Activated T-helper 17 cell treated with anti-CD3 and anti-CD28 coated beads, Interleukin-2, amount 50 U/mL, for 72 hours (primary cell): Measurements from ENCODE around the gene SLC22A12. TPM values are rescaled to one million over a fixed set of nuclear protein-coding genes. Genes with fewer than 3 reads are reported as not detected.

Experiments used
- ATAC-seq: fragments of 150-1000 bp; cut with Tn5 transposase; replicated peaks from 2 replicates; pipeline ENCODE4 v1.10.0; 2021; ENCODE audit warnings: mild to moderate bottlenecking, moderate library complexity
- H3K27ac Mint-ChIP-seq: one replicate; pipeline ENCODE4 v1.8.0; 2022; ENCODE audit warnings: mixed read lengths
- H3K27me3 Mint-ChIP-seq: one replicate; pipeline ENCODE4 v1.8.0; 2022; ENCODE audit warnings: mixed read lengths
- H3K36me3 Mint-ChIP-seq: one replicate; pipeline ENCODE4 v1.8.0; 2022; ENCODE audit warnings: low read depth, mild to moderate bottlenecking, mixed read lengths
- H3K4me1 Mint-ChIP-seq: one replicate; pipeline ENCODE4 v1.8.0; 2022; ENCODE audit warnings: mixed read lengths
- H3K4me3 Mint-ChIP-seq: one replicate; pipeline ENCODE4 v1.8.0; 2022; ENCODE audit warnings: mild to moderate bottlenecking, mixed read lengths
- H3K9me3 Mint-ChIP-seq: one replicate; pipeline ENCODE4 v1.8.0; 2022; ENCODE audit warnings: mixed read lengths
- total RNA-seq, 2 donors: library from RNA; stranded (reverse); gene quantifications; one replicate each; pipeline ENCODE4 v1.2.3, GENCODE V29; 2022

The SLC22A12 gene
- total RNA-seq, 2 donors from 2014 or later = not detected

- no peak overlapping the region for H3K27ac Mint-ChIP-seq
- no peaks in the 10 kb centered on the region for H3K4me1 Mint-ChIP-seq
- H3K36me3 Mint-ChIP-seq = no peaks in the 10 kb centered on the region
- peaks cover 20% of the 10 kb centered on the region for H3K27me3 Mint-ChIP-seq
- no peaks in the 10 kb centered on the region for H3K9me3 Mint-ChIP-seq
- no peak overlapping the region for H3K4me3 Mint-ChIP-seq
- no peak for ATAC-seq
These were observed 40.7 kb downstream of the SLC22A12 start for GRCh38 chr11:64631675-64632074.

- Mint-ChIP-seq H3K9me3 (no peaks in the 10 kb centered on the region), H3K27me3 (peaks cover 20% of the 10 kb centered on the region), H3K4me1 (no peaks in the 10 kb centered on the region), H3K36me3 (no peaks in the 10 kb centered on the region), H3K27ac (no peak overlapping the region), H3K4me3 (no peak overlapping the region)
- no peak for ATAC-seq
These were observed 41.2 kb downstream of the SLC22A12 start for GRCh38 chr11:64632237-64632636.

GRCh38 chr11:64632654-64633053 is 41.6 kb downstream of the SLC22A12 start:
- H3K4me3 Mint-ChIP-seq = no peak overlapping the region
- H3K27ac Mint-ChIP-seq = no peak overlapping the region
- H3K27me3 Mint-ChIP-seq = peaks cover 20% of the 10 kb centered on the region
- H3K36me3 Mint-ChIP-seq = no peaks in the 10 kb centered on the region
- no peak for ATAC-seq
- no peaks in the 10 kb centered on the region for H3K4me1 Mint-ChIP-seq
- H3K9me3 Mint-ChIP-seq = no peaks in the 10 kb centered on the region

- no peak overlapping the region for H3K4me3 Mint-ChIP-seq
- no peak overlapping the region for H3K27ac Mint-ChIP-seq
- no peak for ATAC-seq
- H3K9me3 Mint-ChIP-seq = no peaks in the 10 kb centered on the region
- H3K36me3 Mint-ChIP-seq = no peaks in the 10 kb centered on the region
- no peaks in the 10 kb centered on the region for H3K4me1 Mint-ChIP-seq
- H3K27me3 Mint-ChIP-seq = peaks cover 20% of the 10 kb centered on the region
These were observed 42.6 kb downstream of the SLC22A12 start for GRCh38 chr11:64633555-64634159.

GRCh38 chr11:64637334-64638017 is 46.5 kb downstream of the SLC22A12 start:
- H3K9me3 Mint-ChIP-seq = no peaks in the 10 kb centered on the region
- H3K27me3 Mint-ChIP-seq = peaks cover 20% of the 10 kb centered on the region
- H3K36me3 Mint-ChIP-seq = no peaks in the 10 kb centered on the region
- ATAC-seq = no peak
- H3K4me1 Mint-ChIP-seq = no peaks in the 10 kb centered on the region
- no peak overlapping the region for H3K4me3 Mint-ChIP-seq
- H3K27ac Mint-ChIP-seq = no peak overlapping the region

GRCh38 chr11:64638018-64638665 is 47.1 kb downstream of the SLC22A12 start:
- ATAC-seq = no peak
- no peak overlapping the region for H3K27ac Mint-ChIP-seq
- no peaks in the 10 kb centered on the region for H3K9me3 Mint-ChIP-seq

GRCh38 chr11:64638829-64639228 is 47.8 kb downstream of the SLC22A12 start:
- no peak overlapping the region for H3K4me3 Mint-ChIP-seq
- ATAC-seq = no peak
- H3K27ac Mint-ChIP-seq = no peak overlapping the region
- H3K9me3 Mint-ChIP-seq = no peaks in the 10 kb centered on the region
- H3K4me1 Mint-ChIP-seq = no peaks in the 10 kb centered on the region
- H3K27me3 Mint-ChIP-seq = peaks cover 16% of the 10 kb centered on the region
- no peaks in the 10 kb centered on the region for H3K36me3 Mint-ChIP-seq

More at GRCh38 chr11:64638018-64638665, 47.1 kb downstream of the SLC22A12 start:
- Mint-ChIP-seq H3K27me3 (peaks cover 20% of the 10 kb centered on the region), H3K36me3 (no peaks in the 10 kb centered on the region), H3K4me3 (no peak overlapping the region), H3K4me1 (no peaks in the 10 kb centered on the region)

- Mint-ChIP-seq H3K4me3 (no peak overlapping the region), H3K27me3 (peaks cover 20% of the 10 kb centered on the region), H3K9me3 (no peaks in the 10 kb centered on the region), H3K36me3 (no peaks in the 10 kb centered on the region), H3K27ac (no peak overlapping the region), H3K4me1 (no peaks in the 10 kb centered on the region)
- no peak for ATAC-seq
These were observed 48.9 kb downstream of the SLC22A12 start for GRCh38 chr11:64639885-64640284.

- Mint-ChIP-seq H3K4me1 (no peaks in the 10 kb centered on the region), H3K36me3 (no peaks in the 10 kb centered on the region), H3K4me3 (no peak overlapping the region), H3K27me3 (peaks cover 26% of the 10 kb centered on the region), H3K27ac (no peak overlapping the region), H3K9me3 (no peaks in the 10 kb centered on the region)
- ATAC-seq = no peak
These were observed 50.8 kb downstream of the SLC22A12 start for GRCh38 chr11:64641596-64642417.

GRCh38 chr11:64642418-64642735 is 51.4 kb downstream of the SLC22A12 start:
- no peak for ATAC-seq
- Mint-ChIP-seq H3K27me3 (peaks cover 32% of the 10 kb centered on the region), H3K27ac (no peak overlapping the region), H3K4me1 (no peaks in the 10 kb centered on the region), H3K9me3 (no peaks in the 10 kb centered on the region), H3K36me3 (no peaks in the 10 kb centered on the region), H3K4me3 (no peak overlapping the region)

GRCh38 chr11:64642871-64643255 is 51.8 kb downstream of the SLC22A12 start:
- Mint-ChIP-seq H3K4me1 (no peaks in the 10 kb centered on the region), H3K9me3 (no peaks in the 10 kb centered on the region), H3K27me3 (peaks cover 35% of the 10 kb centered on the region), H3K36me3 (no peaks in the 10 kb centered on the region), H3K4me3 (no peak overlapping the region), H3K27ac (no peak overlapping the region)
- no peak for ATAC-seq

GRCh38 chr11:64643256-64643881 is 52.3 kb downstream of the SLC22A12 start:
- no peak for ATAC-seq
- no peak overlapping the region for H3K4me3 Mint-ChIP-seq
- H3K36me3 Mint-ChIP-seq = no peaks in the 10 kb centered on the region
- no peak overlapping the region for H3K27ac Mint-ChIP-seq
- H3K4me1 Mint-ChIP-seq = no peaks in the 10 kb centered on the region
- H3K9me3 Mint-ChIP-seq = no peaks in the 10 kb centered on the region
- peaks cover 35% of the 10 kb centered on the region for H3K27me3 Mint-ChIP-seq

GRCh38 chr11:64643920-64644646 is 53.1 kb downstream of the SLC22A12 start:
- Mint-ChIP-seq H3K36me3 (no peaks in the 10 kb centered on the region), H3K4me3 (no peak overlapping the region), H3K4me1 (no peaks in the 10 kb centered on the region), H3K27ac (no peak overlapping the region), H3K9me3 (no peaks in the 10 kb centered on the region), H3K27me3 (peaks cover 35% of the 10 kb centered on the region)
- no peak for ATAC-seq
